ENCODE measurements around the gene GRHPR. TPM values are rescaled to one million over a fixed set of nuclear protein-coding genes. Genes with fewer than 3 reads are reported as not detected.
A peak's percentile ranks its signal among the peaks of the same experiment; 100 is the strongest.

The GRHPR gene
- 64.8 TPM for total RNA-seq
- long read RNA-seq, full-length matches to known transcripts, result 60 of 85 reads
- long read RNA-seq, partial matches to known transcripts, result 12 of 85 reads
- long read RNA-seq, other reads (novel, unspliced or antisense), result 13 of 85 reads

DNA sequence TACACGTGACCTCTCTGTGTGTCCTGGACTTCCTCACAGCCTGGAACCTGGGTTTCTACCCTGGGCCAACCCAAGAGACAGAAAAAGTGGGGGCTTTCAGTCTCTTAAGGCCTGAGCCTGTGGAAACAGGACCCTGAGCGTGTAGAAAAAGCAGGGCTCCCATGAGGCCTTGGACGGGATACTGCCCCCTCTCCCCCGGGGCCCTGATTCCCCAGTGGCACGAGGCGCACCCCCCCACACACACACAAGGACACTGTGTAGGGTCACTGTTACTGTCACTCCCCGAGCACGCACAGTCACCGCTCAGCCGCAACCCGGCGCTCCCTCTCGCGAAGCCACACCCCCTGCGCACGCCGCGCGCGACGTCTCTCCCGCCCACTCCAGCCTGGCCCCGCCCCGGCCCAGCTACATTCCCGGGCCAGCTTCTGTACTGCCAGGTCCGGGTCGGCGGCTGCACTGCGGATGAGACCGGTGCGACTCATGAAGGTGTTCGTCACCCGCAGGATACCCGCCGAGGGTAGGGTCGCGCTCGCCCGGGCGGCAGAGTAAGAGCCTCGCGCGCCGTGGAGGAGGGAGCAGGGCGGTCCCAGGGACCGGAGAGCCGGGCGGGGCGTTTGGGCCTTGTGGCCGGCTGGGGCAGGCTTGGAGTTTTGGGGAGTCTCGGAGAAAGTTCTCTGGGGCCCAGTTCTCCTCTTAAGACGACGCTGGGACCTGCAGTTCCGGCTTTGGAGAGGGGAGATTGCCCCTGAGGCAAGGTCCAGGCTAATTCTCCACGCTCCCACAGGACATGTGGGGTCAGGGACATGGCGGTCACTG is at the start of gene GRHPR:
TSS of gene GRHPR (plus strand) at position 408 of the 816 bp plus-strand sequence. CDS start at position 463, 55 bp downstream.
- peak within 1 kb of the TSS; percentile 87 for H3K27ac ChIP-seq
- peak within 1 kb of the TSS; percentile 75 for H3K4me3 ChIP-seq
- peaks cover 19% of the 10 kb centered on the region for H3K36me3 ChIP-seq
- H3K9me3 ChIP-seq, result no peaks in the 10 kb centered on the region
- TF ChIP-seq, protein P1, sequence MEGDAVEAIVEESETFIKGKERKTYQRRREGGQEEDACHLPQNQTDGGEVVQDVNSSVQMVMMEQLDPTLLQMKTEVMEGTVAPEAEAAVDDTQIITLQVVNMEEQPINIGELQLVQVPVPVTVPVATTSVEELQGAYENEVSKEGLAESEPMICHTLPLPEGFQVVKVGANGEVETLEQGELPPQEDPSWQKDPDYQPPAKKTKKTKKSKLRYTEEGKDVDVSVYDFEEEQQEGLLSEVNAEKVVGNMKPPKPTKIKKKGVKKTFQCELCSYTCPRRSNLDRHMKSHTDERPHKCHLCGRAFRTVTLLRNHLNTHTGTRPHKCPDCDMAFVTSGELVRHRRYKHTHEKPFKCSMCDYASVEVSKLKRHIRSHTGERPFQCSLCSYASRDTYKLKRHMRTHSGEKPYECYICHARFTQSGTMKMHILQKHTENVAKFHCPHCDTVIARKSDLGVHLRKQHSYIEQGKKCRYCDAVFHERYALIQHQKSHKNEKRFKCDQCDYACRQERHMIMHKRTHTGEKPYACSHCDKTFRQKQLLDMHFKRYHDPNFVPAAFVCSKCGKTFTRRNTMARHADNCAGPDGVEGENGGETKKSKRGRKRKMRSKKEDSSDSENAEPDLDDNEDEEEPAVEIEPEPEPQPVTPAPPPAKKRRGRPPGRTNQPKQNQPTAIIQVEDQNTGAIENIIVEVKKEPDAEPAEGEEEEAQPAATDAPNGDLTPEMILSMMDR (IDR thresholded peaks at IDR 0.05), result no peak
- H3K27me3 ChIP-seq (ENCODE audit: low read depth), result no peaks in the 10 kb centered on the region
- intact Hi-C loops (cut with DNase I), result no loop called here
- peaks cover 25% of the 10 kb centered on the region for H3K4me1 ChIP-seq
- peak; percentile 94 for DNase-seq
- ATAC-seq, result peak; percentile 98 to 99

DNA sequence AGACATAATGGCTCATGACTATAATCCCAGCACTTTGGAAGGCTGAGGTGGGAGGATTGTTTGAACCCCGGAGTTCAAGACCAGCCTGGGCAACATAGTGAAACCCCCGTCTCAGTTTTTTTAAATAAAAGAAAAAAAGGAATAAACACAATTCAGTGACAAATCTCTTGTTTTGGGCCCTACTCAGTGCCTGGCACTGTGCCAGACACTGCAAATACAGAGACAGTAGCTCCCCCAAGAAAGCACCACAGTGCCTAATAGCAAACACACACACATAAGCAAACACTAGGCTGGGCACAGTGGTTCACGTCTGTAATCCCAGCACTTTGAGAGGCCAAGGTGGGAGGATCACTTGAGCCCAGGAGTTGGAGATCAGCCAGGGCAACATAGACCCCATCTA is 49.7 kb upstream of the GRHPR start:
- H3K4me3 ChIP-seq, result no peak overlapping the region
- no peaks in the 10 kb centered on the region for H3K4me1 ChIP-seq
- ATAC-seq (no peak), DNase-seq (no peak)
- H3K27ac ChIP-seq, result no peak overlapping the region
- intact Hi-C loops (cut with DNase I), result no loop called here
- no peaks in the 10 kb centered on the region for H3K27me3 ChIP-seq (ENCODE audit: low read depth)
- TF ChIP-seq, protein P1 (IDR thresholded peaks at IDR 0.05), result no peak
- H3K9me3 ChIP-seq, result no peaks in the 10 kb centered on the region
- no peaks in the 10 kb centered on the region for H3K36me3 ChIP-seq

DNA sequence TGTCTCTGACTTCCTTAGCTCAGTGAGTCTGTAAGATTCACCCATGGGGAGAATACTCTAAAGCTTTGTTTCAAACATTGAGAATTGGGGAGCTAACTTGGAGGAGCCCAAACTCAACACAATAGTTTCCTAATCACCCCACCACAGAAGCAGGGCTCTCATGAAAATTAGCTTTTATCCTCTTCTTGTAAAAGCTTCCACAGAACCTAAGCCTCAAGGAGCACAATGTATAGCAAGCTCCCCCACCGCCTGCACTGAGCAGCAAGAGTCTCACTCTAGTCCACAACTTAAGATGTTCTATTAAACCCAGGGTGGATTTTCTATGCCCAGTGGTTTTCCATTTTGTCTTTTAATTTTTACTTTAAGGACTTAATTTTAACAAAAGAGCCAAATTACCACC is 48.9 kb upstream of the GRHPR start:
- intact Hi-C loops (cut with DNase I), result no loop called here
- TF ChIP-seq, protein P1 (IDR thresholded peaks at IDR 0.05), result no peak
- DNase-seq (no peak), ATAC-seq (no peak)
- no peaks in the 10 kb centered on the region for H3K9me3 ChIP-seq
- H3K4me3 ChIP-seq, result no peak overlapping the region
- H3K27ac ChIP-seq, result no peak overlapping the region
- H3K27me3 ChIP-seq (ENCODE audit: low read depth), result no peaks in the 10 kb centered on the region
- no peaks in the 10 kb centered on the region for H3K4me1 ChIP-seq
- H3K36me3 ChIP-seq, result no peaks in the 10 kb centered on the region

DNA sequence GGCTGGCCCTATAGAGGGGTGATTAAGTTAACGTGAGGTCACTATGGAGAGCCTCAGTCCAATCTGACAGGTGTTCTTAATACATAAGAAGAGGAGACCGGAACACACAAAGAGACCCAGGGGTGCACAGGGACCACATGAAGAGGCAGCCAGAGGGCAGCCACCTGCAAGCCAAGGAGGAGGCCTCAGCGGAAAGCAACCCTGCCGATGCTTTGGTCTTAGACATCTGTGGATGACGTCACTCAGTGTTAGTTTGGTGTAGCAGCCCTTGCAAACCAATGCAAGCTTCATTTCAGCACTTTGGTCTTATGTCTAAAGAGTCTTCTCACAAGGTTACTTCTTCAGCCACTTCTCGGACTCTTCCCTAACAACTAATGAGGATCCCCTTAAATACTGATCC is 47.6 kb upstream of the GRHPR start:
- no peak for ATAC-seq
- Histone ChIP-seq H3K36me3 (no peaks in the 10 kb centered on the region), H3K27me3 (ENCODE audit: low read depth) (no peaks in the 10 kb centered on the region), H3K9me3 (no peaks in the 10 kb centered on the region), H3K27ac (no peak overlapping the region), H3K4me1 (no peaks in the 10 kb centered on the region), H3K4me3 (no peak overlapping the region)
- no peak for DNase-seq
- TF ChIP-seq, protein P1 (IDR thresholded peaks at IDR 0.05), result no peak
- intact Hi-C loops (cut with DNase I), result no loop called here

DNA sequence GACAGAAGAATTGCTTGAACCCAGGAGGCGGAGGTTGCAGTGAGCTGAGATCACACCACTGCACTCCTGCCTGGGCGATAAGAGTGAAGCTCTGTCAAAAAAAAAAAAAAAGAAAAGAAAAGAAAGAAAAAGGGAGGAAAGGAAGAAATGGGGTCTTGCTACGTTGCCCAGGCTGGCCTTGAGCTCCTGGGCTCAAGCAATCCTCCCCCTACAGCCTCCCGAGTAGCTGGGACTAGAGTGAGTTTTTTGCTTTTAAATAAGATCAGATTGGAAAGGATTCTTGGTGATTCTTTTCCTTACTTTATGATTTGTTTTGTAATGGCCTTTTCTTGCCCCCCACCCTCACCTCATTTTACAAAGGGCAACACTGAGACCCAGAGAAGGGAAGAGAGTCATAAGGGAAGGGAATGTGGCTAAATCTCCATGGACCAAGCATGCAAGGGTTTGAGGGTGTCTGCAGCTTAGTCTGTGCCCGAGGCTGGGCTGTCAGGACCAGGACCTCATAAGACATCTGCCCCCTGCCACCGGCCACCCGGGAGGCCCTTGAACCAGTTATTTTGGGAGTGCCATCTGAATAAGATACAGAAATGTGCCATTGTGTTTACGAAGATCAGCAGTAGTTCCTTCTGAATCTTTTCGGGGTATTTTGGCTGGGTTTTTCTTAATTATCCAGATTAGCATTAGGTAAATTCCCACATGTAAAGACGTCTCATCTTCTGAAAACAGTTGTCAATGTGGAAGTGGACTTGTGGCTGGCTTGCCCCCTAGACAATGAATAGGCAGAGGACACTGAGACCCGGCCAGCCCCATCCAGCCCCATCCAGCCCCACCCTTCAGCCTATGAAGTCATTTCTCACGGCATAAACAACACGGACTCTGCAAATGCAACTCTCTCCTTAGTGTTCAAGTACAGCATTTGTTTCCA is 44.5 kb upstream of the GRHPR start:
- TF ChIP-seq, protein P1 (IDR thresholded peaks at IDR 0.05), result no peak
- H3K4me3 ChIP-seq, result no peak overlapping the region
- intact Hi-C loops (cut with DNase I), result no loop called here
- DNase-seq (no peak), ATAC-seq (no peak)
- no peak overlapping the region for H3K27ac ChIP-seq
- no peaks in the 10 kb centered on the region for H3K4me1 ChIP-seq
- H3K36me3 ChIP-seq, result no peaks in the 10 kb centered on the region
- no peaks in the 10 kb centered on the region for H3K9me3 ChIP-seq
- no peaks in the 10 kb centered on the region for H3K27me3 ChIP-seq (ENCODE audit: low read depth)

Data from lower lobe of right lung (tissue), 2 donors.